IPS-11a (cell line): ENCODE data around the gene DMRTB1.

Experiments used
- H3K4me3 ChIP-seq: one replicate; pipeline ENCODE4 v1.5.1; 2013; ENCODE audit warnings: low read depth, low read length, control low read depth

Gene DMRTB1

DNA sequence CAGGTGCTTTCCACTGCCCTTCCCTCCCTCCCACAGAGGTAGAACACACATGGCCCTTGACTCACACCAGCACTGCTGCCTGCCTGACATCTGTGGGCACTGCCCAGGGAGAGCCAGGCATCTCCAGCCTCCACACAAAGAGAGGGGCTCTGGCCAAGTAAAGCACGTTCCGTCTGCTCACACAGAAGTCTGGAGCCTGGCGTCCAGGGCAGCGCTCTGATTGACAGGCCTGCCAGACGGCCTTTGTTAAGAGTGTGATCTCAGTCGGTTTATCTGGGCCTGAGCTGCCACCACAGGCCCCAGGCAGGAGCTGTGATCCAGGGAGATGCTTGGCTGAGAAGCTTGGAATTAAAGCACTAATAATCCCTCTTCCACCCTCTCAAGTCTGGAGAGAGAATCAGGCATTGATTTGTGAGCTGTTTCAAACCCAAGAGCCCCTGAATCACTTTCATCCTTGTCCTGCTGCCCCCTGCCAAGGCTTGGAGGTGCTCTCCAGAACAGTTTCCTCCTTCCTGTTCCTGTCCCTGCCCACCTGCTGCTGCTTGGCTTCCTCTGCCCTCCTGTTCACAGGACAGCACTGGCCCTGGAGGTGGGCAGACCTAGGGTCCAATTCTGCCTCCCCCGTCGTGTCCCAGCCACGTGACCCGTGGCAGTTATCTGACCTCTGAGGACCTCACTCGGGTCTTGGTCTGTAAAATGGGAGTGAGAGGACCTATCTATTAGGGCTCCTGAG, 3.7 kb downstream of the DMRTB1 start:
- no peak overlapping the region for H3K4me3 ChIP-seq

DNA sequence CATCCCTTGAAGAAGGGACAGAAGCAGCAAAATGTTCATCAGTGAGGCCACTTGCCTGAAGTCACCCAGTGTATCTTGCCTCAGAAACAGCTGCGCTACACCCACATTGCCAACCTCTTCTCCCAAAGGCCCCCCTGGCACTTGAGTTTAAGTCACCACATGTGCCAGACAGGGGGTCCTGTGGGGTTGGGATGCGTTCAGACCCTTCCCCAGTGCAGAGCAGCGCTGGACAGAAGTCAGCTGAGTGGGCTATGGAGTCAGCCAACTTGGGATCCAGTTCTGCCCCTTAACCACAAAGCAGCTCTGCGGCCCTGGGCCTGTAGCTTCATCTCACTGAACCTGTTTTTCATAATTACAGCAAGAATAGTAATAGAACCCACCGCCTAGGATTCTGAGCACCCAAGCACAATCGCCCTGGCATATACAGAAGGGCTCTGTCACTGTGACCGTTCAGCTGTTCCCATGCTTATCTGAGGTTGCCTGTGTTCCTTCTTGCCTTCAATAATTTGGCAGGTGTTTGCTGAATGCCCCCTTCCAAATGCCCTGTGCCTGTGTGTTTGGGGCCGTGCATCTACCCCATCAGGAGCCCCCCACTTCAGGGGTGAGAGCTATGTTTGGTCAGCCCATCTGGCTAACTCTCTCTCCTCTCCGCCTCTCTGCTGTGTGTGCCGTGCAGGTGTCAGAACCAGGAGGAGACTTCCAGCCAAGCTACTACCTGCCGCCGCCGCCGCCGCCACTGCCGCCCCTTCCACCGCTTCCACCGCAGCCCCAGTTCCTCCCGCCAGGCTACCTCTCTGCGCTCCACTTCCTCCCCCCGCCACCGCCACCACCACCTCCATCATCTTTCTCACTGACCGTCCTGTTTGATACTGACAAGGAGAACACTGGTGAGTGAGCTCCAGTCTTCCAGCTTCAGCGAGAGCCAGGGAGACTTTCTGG, 5.0 kb downstream of the DMRTB1 start:
- H3K4me3 ChIP-seq, result no peak overlapping the region

DNA sequence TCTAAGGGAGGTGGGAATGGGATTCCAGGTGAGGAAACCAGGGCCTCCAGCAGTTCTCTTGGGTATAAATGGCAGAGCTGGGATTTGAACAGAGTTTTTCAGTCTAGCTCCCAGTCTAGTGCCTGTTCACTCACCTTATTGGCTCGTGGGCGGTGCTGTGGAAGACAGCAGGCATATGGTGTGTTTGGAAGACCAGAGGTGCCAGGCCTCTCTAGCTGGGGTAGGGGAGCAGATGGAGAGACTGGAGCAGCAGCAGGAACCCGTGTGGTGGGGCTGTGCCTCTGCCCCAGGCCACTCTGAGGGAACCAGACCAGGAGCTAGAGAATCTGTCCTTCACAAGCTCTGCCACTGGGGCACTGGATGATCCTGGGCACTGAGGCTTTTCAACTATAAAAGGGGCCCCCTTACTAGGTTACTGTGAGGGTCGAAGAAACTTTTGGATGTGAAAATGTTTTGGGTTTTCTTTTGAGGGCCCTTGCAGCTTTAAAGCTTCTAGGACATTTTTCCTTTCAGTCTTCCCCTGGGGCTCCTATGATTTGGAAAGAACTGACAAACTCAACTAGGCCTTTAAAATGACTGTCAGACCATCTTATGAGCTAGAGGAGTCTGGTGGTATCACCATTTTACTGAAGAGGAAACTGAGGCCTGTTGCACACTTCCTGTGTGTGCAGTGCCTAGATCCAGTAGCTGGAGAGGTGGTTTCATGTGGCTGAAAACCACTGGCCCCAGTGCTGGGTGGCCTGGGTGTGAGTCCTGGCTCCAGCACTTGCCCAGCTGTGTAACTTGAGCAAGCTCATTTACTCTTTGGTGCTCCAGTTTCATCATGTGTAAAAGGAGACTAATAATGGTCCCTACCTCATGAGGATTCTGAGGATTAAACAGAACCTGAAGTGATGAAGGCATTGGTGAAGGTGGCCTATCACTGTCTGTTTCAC, 6.1 kb downstream of the DMRTB1 start:
- no peak overlapping the region for H3K4me3 ChIP-seq

DNA sequence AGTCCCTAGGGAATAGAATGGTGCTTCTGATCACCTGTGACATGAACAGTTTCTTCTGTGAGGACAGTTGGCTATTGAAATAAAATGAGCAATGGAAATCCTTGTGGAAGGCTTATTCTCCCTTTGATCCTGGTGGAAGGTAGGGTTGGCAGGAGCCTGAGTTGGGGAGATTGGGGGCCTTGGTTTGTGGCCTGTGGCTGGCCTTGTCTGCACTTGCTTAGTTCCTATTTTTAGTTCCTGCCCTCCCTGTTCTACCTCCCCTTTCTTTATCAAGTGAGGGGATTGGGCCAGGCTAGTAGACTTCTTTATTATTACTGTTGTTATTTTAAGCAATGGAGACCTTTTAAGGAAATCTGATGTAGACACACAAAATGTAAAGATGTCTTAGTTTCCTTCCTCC, 8.2 kb downstream of the DMRTB1 start:
- no peak overlapping the region for H3K4me3 ChIP-seq

DNA sequence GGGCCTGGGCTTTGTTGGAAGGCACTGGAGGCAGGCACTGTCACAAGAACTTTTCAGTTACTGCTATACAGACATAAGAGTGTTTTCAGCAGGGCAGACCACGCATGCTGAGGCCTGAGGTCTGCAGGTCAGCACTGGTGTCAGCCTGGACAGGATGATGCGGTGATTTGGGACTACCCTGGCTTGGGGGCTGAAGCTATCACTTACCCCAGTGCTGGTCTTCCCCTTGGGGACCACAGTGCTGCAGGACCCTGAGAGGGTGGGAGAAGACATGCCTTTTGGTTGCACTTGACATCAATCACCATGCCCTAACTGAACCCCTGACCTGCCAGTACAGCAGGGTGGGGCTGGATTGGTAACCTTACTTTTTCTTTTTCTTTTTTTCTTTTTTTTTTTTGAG, 9.2 kb downstream of the DMRTB1 start:
- H3K4me3 ChIP-seq, result no peak overlapping the region

DNA sequence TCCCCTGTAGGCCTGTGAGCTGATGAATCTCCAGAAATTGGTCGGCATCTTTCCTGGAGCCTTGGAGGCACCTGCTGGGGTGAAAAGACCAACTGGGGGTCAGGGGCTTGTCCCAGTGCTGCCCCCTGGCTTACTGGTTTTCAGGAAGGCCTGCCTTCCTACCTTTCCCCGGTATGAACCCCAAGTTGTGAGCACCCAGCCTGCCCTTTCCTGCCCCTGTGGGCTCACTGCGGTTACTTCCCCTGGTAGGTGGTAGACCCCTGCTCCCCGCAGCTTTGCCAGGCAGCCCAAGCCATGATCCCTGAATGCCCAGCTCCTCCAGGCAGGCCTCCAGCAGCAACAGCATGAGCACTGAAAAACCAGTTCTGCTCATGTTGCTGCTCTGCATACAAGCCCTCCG, 10.2 kb downstream of the DMRTB1 start:
- no peak overlapping the region for H3K4me3 ChIP-seq

DNA sequence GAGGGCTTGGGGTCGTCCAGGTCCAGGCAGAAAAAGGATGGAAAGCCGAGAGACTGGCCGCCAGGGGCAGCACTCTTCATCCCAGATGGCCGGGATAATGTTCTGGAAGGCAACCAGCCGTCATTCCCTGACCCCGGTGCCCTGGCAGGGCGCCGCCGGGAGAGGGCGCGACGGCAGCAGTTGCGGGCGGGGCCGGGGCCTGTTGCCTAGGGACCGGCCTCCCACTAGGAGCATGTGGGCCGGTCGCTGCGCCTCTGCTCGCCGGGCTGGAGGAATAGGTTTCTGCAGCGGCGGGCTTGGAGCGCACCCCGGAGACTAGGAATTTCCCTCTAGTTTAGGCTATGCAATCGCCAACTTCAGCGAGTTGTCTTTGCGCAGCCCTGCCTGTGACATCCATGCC, 11.0 kb downstream of the DMRTB1 start:
- H3K4me3 ChIP-seq, result no peak overlapping the region

DNA sequence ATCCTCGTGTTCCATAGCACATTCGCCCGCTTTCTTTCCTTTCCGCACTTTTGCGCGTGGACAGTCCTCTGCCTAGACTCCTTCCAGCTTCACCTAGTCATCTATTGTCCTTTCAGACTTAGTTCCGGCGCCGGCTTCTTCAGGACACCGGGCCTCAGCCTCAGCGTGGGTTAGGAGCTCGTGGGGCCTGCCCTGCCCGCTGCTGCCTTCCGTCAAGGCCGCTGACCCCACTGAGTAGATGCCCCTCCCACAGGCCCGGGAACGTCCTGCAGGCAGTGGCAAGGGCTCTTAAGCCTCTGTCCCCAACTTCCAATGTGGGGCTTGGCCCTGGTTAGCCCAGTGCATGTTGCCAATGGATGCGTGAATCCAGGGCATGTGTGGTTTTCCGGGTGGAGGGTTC, 11.4 kb downstream of the DMRTB1 start:
- H3K4me3 ChIP-seq, result no peak overlapping the region

DNA sequence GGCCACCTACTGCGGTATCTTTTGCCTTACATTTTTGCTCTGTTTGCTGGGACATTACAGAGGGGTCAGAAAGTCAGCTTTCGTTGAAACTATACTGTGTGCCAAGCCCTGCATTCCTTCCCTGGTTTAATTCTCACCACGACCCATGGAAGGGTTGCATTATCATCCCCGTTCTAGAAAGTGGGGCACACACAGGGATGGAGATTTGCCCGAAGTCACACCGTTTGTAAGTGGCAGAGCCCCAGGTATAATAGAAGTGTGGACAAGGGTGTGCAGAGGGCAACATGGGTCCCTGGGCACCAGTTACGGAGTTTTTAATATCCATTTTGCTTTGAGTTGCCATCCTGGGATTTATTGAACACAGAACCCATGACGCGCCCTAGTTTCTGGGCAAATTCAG, 11.8 kb downstream of the DMRTB1 start:
- H3K4me3 ChIP-seq, result no peak overlapping the region

DNA sequence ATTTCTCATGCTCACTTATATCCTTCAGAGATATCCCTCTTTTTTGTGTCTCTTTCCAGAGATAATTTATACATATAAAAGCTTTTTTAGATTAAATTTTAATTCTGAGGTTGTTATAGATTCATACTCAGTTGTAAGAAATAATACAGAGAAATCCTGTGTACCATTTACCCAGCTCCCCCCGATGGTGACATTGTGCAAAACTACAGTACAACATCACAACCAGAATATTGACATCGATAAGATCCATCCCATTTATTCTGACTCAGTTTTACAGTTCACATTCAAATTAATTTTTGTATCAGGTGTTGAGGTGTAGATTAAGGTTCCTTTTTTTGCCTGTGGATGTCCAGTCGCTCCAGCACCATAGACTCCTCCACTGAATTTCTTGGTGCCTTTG, 14.3 kb downstream of the DMRTB1 start:
- H3K4me3 ChIP-seq, result no peak overlapping the region

DNA sequence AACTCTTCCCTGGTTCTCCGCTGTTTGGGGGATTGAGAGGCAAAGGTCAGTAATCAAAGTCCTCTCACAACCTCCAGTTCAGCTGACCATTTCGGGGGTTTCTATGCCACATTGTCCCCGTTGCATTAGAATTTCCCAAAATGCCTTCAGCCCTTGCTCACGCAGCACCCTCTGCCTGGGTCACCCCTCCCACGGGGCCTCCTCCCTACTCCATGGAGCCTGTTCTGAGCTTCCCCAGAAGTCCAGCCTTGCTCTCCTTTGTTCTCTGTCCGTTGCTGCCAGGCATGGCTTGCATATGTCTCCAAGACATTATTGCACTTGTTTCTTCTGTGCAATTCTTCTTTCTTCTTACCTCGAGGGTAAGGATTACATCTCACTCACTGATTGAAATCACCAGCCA, 16.5 kb downstream of the DMRTB1 start:
- H3K4me3 ChIP-seq, result no peak overlapping the region

DNA sequence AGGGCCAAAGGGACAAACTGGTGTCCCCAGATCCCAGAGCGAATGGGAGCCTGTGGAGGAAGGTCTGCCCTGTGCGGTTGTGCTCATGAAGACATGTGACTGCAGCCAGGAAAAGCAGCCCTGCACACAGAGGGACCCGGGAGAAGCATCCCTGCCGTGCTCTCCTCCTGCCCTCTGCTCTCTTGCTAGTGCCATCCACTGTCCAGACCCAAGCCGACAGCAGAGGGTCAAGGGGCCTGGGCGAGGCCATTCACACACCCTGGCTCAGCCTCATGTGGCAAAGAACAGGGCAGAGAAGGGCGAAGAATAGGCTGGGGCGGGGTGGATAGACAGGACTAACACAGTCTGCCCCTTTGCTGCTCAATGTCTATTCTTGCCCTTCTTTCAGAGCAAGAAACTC, 17.4 kb downstream of the DMRTB1 start:
- H3K4me3 ChIP-seq, result no peak overlapping the region

DNA sequence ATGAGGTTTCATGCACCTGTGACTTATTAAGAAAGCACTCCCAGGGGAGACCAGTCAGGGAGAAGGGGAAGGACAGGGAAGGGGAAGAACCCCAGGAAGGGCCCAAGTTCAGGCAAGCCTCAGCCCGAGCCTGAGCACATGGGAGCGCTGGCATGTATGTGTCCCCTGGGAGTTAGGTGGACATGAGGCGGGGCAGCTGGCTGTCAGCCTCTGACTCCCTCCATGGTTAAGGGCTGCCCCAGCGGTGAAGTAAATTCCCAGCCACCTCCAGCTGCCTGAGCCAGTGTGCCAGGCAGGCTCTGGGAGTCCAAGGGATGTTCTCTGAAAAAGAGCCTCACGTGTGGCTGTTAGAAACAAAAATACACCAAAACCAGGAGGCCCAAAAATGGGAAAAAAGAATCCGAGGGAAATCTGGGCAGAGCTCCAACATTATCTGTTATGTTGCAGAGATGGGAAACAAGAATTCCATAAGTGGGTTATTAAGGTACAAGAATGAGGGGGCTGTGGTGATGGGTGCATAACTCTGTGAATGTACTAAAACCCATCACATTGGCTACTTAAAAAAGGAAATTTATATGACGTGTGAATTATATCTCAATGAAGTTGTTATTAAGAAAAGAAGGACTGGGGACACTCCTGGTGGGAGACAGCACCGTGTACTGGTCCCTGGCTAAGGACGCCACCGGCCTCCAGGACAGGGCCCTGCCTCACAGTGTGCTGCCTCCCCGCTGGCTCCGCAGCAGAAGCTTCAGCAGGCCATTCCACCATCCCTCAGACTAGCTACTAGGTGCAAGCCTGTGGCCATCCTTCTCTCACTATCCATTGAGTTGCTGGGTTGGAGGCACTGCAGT, 18.7 kb downstream of the DMRTB1 start:
- no peak overlapping the region for H3K4me3 ChIP-seq

DNA sequence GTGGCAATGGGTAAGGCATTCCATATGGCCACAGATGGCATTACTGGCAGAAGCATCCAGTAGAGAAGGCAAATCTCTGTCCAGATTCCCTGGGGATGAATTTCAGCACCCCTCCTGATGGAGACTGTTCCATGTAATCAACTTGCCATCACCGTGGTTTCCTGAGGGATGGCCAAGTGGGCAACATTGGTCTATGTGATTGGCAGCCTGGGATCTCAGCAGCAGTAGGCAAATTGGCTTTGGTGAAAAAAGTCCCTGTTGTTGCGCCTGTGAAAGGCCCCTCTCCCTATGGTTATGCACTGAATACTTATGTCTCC, 19.3 kb downstream of the DMRTB1 start:
- H3K4me3 ChIP-seq, result no peak overlapping the region

DNA sequence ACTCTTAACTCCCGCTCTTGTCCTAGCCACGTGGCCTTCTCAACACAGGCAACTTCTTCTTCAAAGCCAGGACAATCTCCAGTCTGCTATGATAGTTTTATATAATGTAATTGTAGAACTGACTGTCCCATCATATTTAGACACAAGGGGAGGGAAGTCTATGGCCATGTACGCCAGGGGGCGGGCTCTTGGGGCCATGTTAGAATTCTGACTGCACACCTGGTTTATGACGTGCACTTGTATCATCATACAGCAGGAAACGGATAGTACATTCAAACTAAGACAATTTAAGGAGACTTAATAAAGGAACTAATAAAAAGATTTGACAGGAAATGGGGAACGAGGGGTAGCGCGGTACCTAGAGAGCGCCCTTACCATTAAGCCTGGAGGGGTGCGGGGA, 21.5 kb downstream of the DMRTB1 start:
- H3K4me3 ChIP-seq, result no peak overlapping the region

DNA sequence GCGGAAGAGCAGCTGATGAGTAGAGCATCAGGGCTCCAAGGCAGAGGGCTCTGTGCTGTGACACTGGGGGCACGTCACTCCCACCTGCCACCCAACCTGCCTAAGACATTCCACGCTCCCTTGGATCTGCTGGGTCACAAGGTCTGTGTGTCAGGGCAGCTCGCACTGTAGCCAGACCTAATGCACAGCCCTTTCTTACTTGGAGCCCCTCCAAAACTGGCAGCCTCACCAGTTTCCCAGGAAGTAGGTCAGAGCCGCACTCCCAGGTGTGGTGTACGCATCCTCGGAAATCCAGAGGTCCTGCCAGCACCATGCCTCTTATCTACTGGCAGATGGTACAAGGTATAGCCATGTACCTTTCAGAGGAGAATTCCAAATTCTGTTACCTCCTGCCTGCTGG, 22.3 kb downstream of the DMRTB1 start:
- H3K4me3 ChIP-seq, result no peak overlapping the region

DNA sequence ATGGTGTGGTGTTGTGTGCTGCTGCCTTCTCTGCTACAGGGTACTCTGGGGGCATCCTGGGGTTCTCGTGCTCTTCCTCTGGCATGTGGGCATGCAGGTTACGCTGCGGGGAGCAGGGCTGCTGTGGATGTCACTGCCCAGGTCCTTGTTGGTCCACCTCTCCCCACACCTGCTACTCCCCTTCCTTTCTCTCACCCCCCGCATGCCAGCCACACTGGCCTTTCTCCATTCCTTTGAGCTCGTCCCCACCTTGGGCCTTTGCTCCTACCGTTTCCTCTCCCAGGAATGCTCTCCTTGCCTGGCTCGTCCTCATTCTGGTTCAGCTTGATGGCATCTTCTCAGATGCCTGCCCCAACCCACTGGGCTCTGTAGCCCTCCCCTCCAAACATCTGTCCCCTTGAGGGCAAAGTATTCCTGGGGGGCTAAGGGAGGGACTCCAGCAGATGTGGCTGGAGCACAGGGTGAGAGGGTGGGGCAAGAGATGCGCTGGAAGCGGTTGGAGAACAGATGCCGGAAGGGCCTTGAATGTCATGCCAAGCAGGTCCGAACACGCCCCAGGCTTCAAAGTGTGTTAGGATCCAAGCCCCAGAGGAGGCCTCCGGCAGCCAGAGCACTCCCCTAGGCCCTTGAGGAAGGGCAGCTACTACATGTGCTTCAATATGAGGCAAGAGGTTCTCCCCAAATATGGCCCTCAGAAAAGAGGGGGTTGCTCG, 23.4 kb downstream of the DMRTB1 start:
- no peak overlapping the region for H3K4me3 ChIP-seq

DNA sequence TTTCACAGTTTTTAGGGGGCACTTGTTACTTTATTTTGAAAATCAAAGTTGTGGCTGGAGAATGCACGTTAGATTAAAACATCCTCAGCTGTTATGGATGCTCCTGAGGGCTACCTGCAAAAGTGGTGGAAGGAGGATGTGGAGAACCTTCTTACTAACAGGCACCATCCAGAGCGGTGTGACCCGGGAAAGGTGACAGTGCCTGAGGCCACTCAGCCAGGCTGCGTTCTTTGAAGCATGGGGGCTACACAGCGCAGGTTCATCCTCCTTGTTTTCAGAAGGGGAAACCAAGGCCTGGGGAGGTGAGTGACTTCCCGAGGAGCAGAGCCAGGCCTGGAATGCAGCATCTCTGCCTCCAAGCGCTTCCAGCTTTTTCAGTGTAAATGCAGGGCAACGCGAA, 24.0 kb downstream of the DMRTB1 start:
- no peak overlapping the region for H3K4me3 ChIP-seq

DNA sequence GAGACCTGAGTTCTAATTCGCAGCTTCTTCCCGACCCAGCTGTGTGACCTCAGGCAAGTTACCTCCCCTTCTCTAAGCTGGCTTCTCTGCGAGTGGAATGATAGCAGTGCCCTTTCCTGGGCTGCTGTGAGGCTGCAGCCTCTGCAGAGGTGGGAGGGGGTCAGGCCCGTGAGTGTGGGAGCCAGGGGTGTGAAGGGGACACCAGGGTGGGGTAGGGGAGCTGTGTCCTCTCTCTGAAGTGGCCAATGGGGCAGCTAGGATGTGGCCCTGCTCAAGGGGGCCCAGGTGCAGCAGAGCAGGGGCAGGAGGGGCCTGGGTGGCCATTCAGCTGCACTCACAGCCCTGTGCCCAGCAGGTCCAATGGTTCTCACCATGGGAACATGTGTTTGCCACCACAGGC, 24.5 kb downstream of the DMRTB1 start:
- no peak overlapping the region for H3K4me3 ChIP-seq
